Measurements from ENCODE around the gene OR10D3. TPM values are rescaled to one million over a fixed set of nuclear protein-coding genes. Genes with fewer than 3 reads are reported as not detected.

Gene OR10D3
- not detected for total RNA-seq
- polyA plus RNA-seq = not detected
- long read RNA-seq, donor 1 = 0 reads
- long read RNA-seq, donor 2 = 0 reads

GRCh38 chr11:124183068-124183467 is at the start of gene OR10D3:
TSS of gene OR10D3 (plus strand) at chr11:124183345. CDS start at chr11:124185270, 1,925 bp downstream.
- Histone ChIP-seq H3K9me3 (ENCODE audit: control insufficient read depth, low read length) (peaks cover 2% of the 10 kb centered on the region), H3K27ac (ENCODE audit: low read depth in 1 of 2, low read length in 2 of 2) (no peak within 1 kb of the TSS), H3K4me3 (ENCODE audit: low read length in 2 of 2) (no peak within 1 kb of the TSS), H3K27me3 (ENCODE audit: control insufficient read depth in 1 of 2, insufficient read depth in 2 of 2, low read length in 1 of 2) (no peaks in the 10 kb centered on the region), H3K4me1 (ENCODE audit: control insufficient read depth in 1 of 2, insufficient read depth in 2 of 2, low read length in 2 of 2) (no peaks in the 10 kb centered on the region), H3K36me3 (ENCODE audit: control insufficient read depth in 1 of 2, insufficient read depth in 2 of 2, low read length in 1 of 2) (no peaks in the 10 kb centered on the region)
- DNase-seq (no peak), ATAC-seq (ENCODE audit: low FRiP score) (no peak)
- WGBS, 2 donors = 42 to 49% methylated on average over 3 of the region's 3 CpGs
- intact Hi-C loops (cut with DNase I) = no loop called here

GRCh38 chr11:124143034-124143433 is 40.1 kb upstream of the OR10D3 start:
- intact Hi-C loops (cut with DNase I) = no loop called here
- 91 to 96% methylated on average over 2 of the region's 2 CpGs for WGBS, 2 donors
- no peaks in the 10 kb centered on the region for H3K4me1 ChIP-seq (ENCODE audit: control insufficient read depth in 1 of 2, insufficient read depth in 2 of 2, low read length in 2 of 2)

GRCh38 chr11:124147951-124148350 is 35.2 kb upstream of the OR10D3 start:
- no peak for DNase-seq
- intact Hi-C loops (cut with DNase I) = no loop called here
- no peaks in the 10 kb centered on the region for H3K27me3 ChIP-seq (ENCODE audit: control insufficient read depth in 1 of 2, insufficient read depth in 2 of 2, low read length in 1 of 2)
- no peaks in the 10 kb centered on the region for H3K9me3 ChIP-seq (ENCODE audit: control insufficient read depth, low read length)
- H3K4me3 ChIP-seq (ENCODE audit: low read length in 2 of 2) = no peak overlapping the region
- H3K27ac ChIP-seq (ENCODE audit: low read depth in 1 of 2, low read length in 2 of 2) = no peak overlapping the region
- ATAC-seq (ENCODE audit: low FRiP score) = no peak
- WGBS, 2 donors = 58 to 69% methylated on average over 2 of the region's 2 CpGs
- peaks cover 0 to 5% of the 10 kb centered on the region in 2 donors for H3K36me3 ChIP-seq (ENCODE audit: control insufficient read depth in 1 of 2, insufficient read depth in 2 of 2, low read length in 1 of 2)
- H3K4me1 ChIP-seq (ENCODE audit: control insufficient read depth in 1 of 2, insufficient read depth in 2 of 2, low read length in 2 of 2) = no peaks in the 10 kb centered on the region

More at GRCh38 chr11:124143034-124143433, 40.1 kb upstream of the OR10D3 start:
- Histone ChIP-seq H3K9me3 (ENCODE audit: control insufficient read depth, low read length) (no peaks in the 10 kb centered on the region), H3K27ac (ENCODE audit: low read depth in 1 of 2, low read length in 2 of 2) (no peak overlapping the region), H3K4me3 (ENCODE audit: low read length in 2 of 2) (no peak overlapping the region), H3K36me3 (ENCODE audit: control insufficient read depth in 1 of 2, insufficient read depth in 2 of 2, low read length in 1 of 2) (peaks cover 0 to 7% of the 10 kb centered on the region in 2 donors), H3K27me3 (ENCODE audit: control insufficient read depth in 1 of 2, insufficient read depth in 2 of 2, low read length in 1 of 2) (no peaks in the 10 kb centered on the region)
- DNase-seq (no peak), ATAC-seq (ENCODE audit: low FRiP score) (no peak)

GRCh38 chr11:124150684-124151083 is 32.5 kb upstream of the OR10D3 start:
- Histone ChIP-seq H3K4me1 (ENCODE audit: control insufficient read depth in 1 of 2, insufficient read depth in 2 of 2, low read length in 2 of 2) (no peaks in the 10 kb centered on the region), H3K9me3 (ENCODE audit: control insufficient read depth, low read length) (no peaks in the 10 kb centered on the region), H3K27me3 (ENCODE audit: control insufficient read depth in 1 of 2, insufficient read depth in 2 of 2, low read length in 1 of 2) (no peaks in the 10 kb centered on the region), H3K4me3 (ENCODE audit: low read length in 2 of 2) (no peak overlapping the region), H3K27ac (ENCODE audit: low read depth in 1 of 2, low read length in 2 of 2) (no peak overlapping the region), H3K36me3 (ENCODE audit: control insufficient read depth in 1 of 2, insufficient read depth in 2 of 2, low read length in 1 of 2) (peaks cover 0 to 5% of the 10 kb centered on the region in 2 donors)
- DNase-seq (no peak), ATAC-seq (ENCODE audit: low FRiP score) (no peak)
- WGBS, 2 donors = 71% methylated on average over 5 of the region's 5 CpGs
- intact Hi-C loops (cut with DNase I) = no loop called here

GRCh38 chr11:124152770-124153407 is 30.3 kb upstream of the OR10D3 start:
- intact Hi-C loops (cut with DNase I) = no loop called here
- no peaks in the 10 kb centered on the region for H3K27me3 ChIP-seq (ENCODE audit: control insufficient read depth in 1 of 2, insufficient read depth in 2 of 2, low read length in 1 of 2)
- no peak for DNase-seq
- H3K4me1 ChIP-seq (ENCODE audit: control insufficient read depth in 1 of 2, insufficient read depth in 2 of 2, low read length in 2 of 2) = no peaks in the 10 kb centered on the region
- no peak overlapping the region for H3K4me3 ChIP-seq (ENCODE audit: low read length in 2 of 2)
- H3K27ac ChIP-seq (ENCODE audit: low read depth in 1 of 2, low read length in 2 of 2) = no peak overlapping the region
- no peak for ATAC-seq (ENCODE audit: low FRiP score)
- no peaks in the 10 kb centered on the region for H3K36me3 ChIP-seq (ENCODE audit: control insufficient read depth in 1 of 2, insufficient read depth in 2 of 2, low read length in 1 of 2)
- 87 to 89% methylated on average over 3 of the region's 3 CpGs for WGBS, 2 donors
- H3K9me3 ChIP-seq (ENCODE audit: control insufficient read depth, low read length) = no peaks in the 10 kb centered on the region

GRCh38 chr11:124153821-124154220 is 29.3 kb upstream of the OR10D3 start:
- no peaks in the 10 kb centered on the region for H3K27me3 ChIP-seq (ENCODE audit: control insufficient read depth in 1 of 2, insufficient read depth in 2 of 2, low read length in 1 of 2)
- DNase-seq (no peak), ATAC-seq (ENCODE audit: low FRiP score) (no peak)
- H3K27ac ChIP-seq (ENCODE audit: low read depth in 1 of 2, low read length in 2 of 2) = no peak overlapping the region
- H3K4me1 ChIP-seq (ENCODE audit: control insufficient read depth in 1 of 2, insufficient read depth in 2 of 2, low read length in 2 of 2) = no peaks in the 10 kb centered on the region
- 69 to 78% methylated on average over 2 of the region's 2 CpGs for WGBS, 2 donors
- no peaks in the 10 kb centered on the region for H3K36me3 ChIP-seq (ENCODE audit: control insufficient read depth in 1 of 2, insufficient read depth in 2 of 2, low read length in 1 of 2)
- no peak overlapping the region for H3K4me3 ChIP-seq (ENCODE audit: low read length in 2 of 2)
- H3K9me3 ChIP-seq (ENCODE audit: control insufficient read depth, low read length) = no peaks in the 10 kb centered on the region
- intact Hi-C loops (cut with DNase I) = no loop called here

- intact Hi-C loops (cut with DNase I) = no loop called here
- no peak overlapping the region for H3K27ac ChIP-seq (ENCODE audit: low read depth in 1 of 2, low read length in 2 of 2)
- H3K4me1 ChIP-seq (ENCODE audit: control insufficient read depth in 1 of 2, insufficient read depth in 2 of 2, low read length in 2 of 2) = no peaks in the 10 kb centered on the region
- DNase-seq = no peak
- no peaks in the 10 kb centered on the region for H3K36me3 ChIP-seq (ENCODE audit: control insufficient read depth in 1 of 2, insufficient read depth in 2 of 2, low read length in 1 of 2)
- H3K9me3 ChIP-seq (ENCODE audit: control insufficient read depth, low read length) = no peaks in the 10 kb centered on the region
- no peak for ATAC-seq (ENCODE audit: low FRiP score)
- no peak overlapping the region for H3K4me3 ChIP-seq (ENCODE audit: low read length in 2 of 2)
- no peaks in the 10 kb centered on the region for H3K27me3 ChIP-seq (ENCODE audit: control insufficient read depth in 1 of 2, insufficient read depth in 2 of 2, low read length in 1 of 2)
Measured at GRCh38 chr11:124159481-124159880, 23.7 kb upstream of the OR10D3 start.

GRCh38 chr11:124160986-124161385 is 22.2 kb upstream of the OR10D3 start:
- 69 to 72% methylated on average over 5 of the region's 5 CpGs for WGBS, 2 donors
- H3K4me1 ChIP-seq (ENCODE audit: control insufficient read depth in 1 of 2, insufficient read depth in 2 of 2, low read length in 2 of 2) = no peaks in the 10 kb centered on the region
- H3K36me3 ChIP-seq (ENCODE audit: control insufficient read depth in 1 of 2, insufficient read depth in 2 of 2, low read length in 1 of 2) = no peaks in the 10 kb centered on the region
- no peaks in the 10 kb centered on the region for H3K27me3 ChIP-seq (ENCODE audit: control insufficient read depth in 1 of 2, insufficient read depth in 2 of 2, low read length in 1 of 2)
- DNase-seq (no peak), ATAC-seq (ENCODE audit: low FRiP score) (no peak)
- H3K4me3 ChIP-seq (ENCODE audit: low read length in 2 of 2) = no peak overlapping the region
- no peaks in the 10 kb centered on the region for H3K9me3 ChIP-seq (ENCODE audit: control insufficient read depth, low read length)
- intact Hi-C loops (cut with DNase I) = no loop called here
- H3K27ac ChIP-seq (ENCODE audit: low read depth in 1 of 2, low read length in 2 of 2) = no peak overlapping the region

- DNase-seq = no peak
- 36 to 43% methylated on average over 7 of the region's 7 CpGs for WGBS, 2 donors
Measured at GRCh38 chr11:124167826-124168231, 15.3 kb upstream of the OR10D3 start.

More at GRCh38 chr11:124167826-124168231, 15.3 kb upstream of the OR10D3 start:
- Histone ChIP-seq H3K4me1 (ENCODE audit: control insufficient read depth in 1 of 2, insufficient read depth in 2 of 2, low read length in 2 of 2) (no peaks in the 10 kb centered on the region), H3K27ac (ENCODE audit: low read depth in 1 of 2, low read length in 2 of 2) (no peak overlapping the region), H3K9me3 (ENCODE audit: control insufficient read depth, low read length) (no peaks in the 10 kb centered on the region), H3K27me3 (ENCODE audit: control insufficient read depth in 1 of 2, insufficient read depth in 2 of 2, low read length in 1 of 2) (no peaks in the 10 kb centered on the region), H3K4me3 (ENCODE audit: low read length in 2 of 2) (no peak overlapping the region), H3K36me3 (ENCODE audit: control insufficient read depth in 1 of 2, insufficient read depth in 2 of 2, low read length in 1 of 2) (no peaks in the 10 kb centered on the region)
- intact Hi-C loops (cut with DNase I) = no loop called here
- no peak for ATAC-seq (ENCODE audit: low FRiP score)

Data from aorta (tissue), 5 donors.